Hypothalamus (tissue), 51 donors: Measurements from ENCODE around the gene KRTAP26-1.

Experiments used
- DNase-seq, 51 donors: peaks; one replicate each; lab custom pipeline; 2025; lab: John Stamatoyannopoulos, UW

Gene KRTAP26-1

DNA sequence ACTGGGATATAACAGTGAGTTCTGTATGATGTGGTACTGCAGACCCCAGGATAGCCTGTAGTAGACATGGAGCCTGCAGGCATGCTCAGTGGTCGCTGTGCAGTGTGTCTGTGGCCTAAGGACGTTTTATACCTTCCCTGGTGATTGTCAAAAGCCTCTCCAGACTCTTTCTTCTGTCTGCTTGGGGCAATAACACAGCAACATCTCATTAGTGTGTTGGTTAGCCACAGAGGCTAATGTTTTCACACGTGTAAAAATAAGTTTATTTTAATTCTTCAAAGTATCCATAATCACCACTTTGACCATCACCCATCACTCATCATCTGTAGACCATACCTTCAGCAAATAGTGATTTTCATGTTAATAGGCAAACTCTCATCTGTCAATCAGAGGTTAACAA, 37.3 kb downstream of the KRTAP26-1 start, which contains the start of gene KRTAP24-1:
Gene KRTAP24-1, minus strand, starts transcription at position 101 of the 400 bp plus-strand sequence. Its CDS starts 18 bp downstream, at position 83.
- DNase-seq, result no peak

DNA sequence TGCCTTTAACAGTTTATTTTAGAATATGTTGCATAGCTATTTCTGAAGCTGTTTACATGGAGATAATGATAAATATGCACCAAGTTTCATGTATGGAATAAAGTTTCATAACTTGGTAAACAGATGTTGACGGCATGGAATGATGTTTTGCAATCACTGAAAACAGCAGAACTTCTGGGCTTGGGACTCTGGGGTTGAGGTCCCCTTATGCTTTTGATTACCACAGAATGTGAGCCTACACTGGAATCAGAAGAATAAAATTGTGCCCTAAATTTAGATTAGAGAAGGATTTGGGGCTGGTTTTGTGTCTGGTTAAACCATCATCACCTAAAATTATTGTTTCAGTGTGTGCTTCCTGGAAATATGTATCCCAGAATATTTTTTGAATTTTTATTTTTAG, 48.5 kb downstream of the KRTAP26-1 start:
- no peak for DNase-seq

DNA sequence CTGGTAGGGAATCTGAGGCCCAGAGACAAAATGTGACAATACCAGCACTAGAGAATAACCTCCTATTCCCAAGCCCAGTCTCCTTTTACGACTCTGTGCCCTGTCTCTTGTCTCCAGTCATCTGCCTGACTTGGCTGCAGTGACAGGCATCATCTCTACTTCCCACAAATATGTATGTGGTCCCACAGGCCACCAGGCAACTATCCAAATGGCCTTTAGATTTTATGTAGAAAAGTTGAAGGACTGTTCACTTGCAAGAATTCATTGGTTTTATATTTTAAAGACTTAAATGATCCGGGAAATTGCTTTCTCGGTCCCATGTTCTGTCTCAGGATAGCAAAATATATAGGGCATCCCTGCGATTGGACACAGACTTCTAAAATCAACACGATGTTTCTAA, 49.0 kb downstream of the KRTAP26-1 start:
- DNase-seq, result no peak

DNA sequence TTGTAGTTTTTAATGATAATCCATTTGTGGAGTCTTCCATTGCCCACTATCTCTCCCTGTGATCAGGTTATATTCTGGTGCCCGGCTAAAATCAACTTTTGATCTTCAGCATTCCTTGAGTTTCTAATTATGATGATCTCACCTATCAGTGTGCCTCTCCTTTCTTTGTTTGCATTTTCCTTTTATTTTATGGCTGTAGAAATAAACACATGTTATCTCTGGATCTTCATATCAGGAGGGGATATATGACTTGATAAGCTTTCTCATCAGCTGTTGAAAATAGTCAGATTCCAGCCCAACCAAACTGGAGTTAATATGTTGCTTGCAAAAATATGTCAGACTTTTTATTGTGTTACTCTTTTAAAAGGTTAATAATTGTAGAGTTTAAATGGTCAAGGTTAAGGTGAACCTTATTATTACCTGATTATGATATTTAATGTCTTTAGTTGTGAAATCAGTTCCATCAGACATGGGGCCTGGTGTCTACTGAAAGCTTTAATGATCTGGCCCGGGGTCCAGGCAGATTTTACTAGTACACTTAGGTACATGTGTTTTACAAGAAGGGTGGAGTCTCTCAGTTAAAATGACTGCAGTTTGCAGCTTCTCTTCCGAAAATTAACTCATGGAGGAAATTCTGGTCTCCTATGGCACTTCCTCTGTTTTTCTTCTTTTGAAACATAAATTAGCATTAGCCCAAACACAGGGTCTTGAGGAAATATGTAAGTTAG, 50.1 kb downstream of the KRTAP26-1 start:
- no peak for DNase-seq
